GM12891 (cell line): ENCODE results near the gene L3MBTL3.

Experiments
- PAX5 ChIP-seq: IDR thresholded peaks from 2 replicates; pipeline ENCODE4 v1.6.1; 2011; ENCODE audit warnings: low read length, moderate library complexity, mild to moderate bottlenecking; ENCODE audit not compliant: insufficient read depth, severe bottlenecking
- POLR2A ChIP-seq: IDR thresholded peaks from 2 replicates; pipeline ENCODE4 v1.6.1; 2011; ENCODE audit warnings: low read depth, low read length, control low read depth
- POLR2AphosphoS5 ChIP-seq: IDR thresholded peaks from 2 replicates; pipeline ENCODE4 v1.6.1; 2011; ENCODE audit warnings: low read depth, low read length, control low read depth
- SPI1 ChIP-seq: IDR thresholded peaks from 2 replicates; pipeline ENCODE4 v1.6.1; 2011; ENCODE audit warnings: low read depth, low read length, control low read depth
- TAF1 ChIP-seq: IDR thresholded peaks from 2 replicates; pipeline ENCODE4 v1.6.1; 2011; ENCODE audit warnings: low read depth, low read length, control low read depth

GRCh38 chr6:130010387-130010786 lies 8.0 kb upstream of the L3MBTL3 start:
- TF ChIP-seq POLR2AphosphoS5 (no peak), TAF1 (no peak), POLR2A (no peak), SPI1 (no peak), PAX5 (no peak)
